A549 treated with ZK216348 at 1 μM for 4 hours (cell line): ENCODE data around the gene CDX4. TPM values are rescaled to one million over a fixed set of nuclear protein-coding genes. Genes with fewer than 3 reads are reported as not detected.

ENCODE experiments used
- total RNA-seq: library from RNA; stranded (reverse); fragments of 200-300 nt; extraction: Qiagen RNA extraction; gene quantifications from 5 replicates; pipeline ENCODE4 v1.2.3, GENCODE V29; 2022; ENCODE audit warnings: low read depth

Gene CDX4, protein sequence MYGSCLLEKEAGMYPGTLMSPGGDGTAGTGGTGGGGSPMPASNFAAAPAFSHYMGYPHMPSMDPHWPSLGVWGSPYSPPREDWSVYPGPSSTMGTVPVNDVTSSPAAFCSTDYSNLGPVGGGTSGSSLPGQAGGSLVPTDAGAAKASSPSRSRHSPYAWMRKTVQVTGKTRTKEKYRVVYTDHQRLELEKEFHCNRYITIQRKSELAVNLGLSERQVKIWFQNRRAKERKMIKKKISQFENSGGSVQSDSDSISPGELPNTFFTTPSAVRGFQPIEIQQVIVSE
- total RNA-seq, result not detected in 5 replicates

GRCh38 chrX:73446831-73447230 is at the start of gene CDX4:
CDX4 (plus strand) TSS chrX:73447053; CDS start chrX:73447254, 201 bp downstream.

Other genes with a start within 250 kb of the CDX4 start
- 0.73 to 1.7 TPM (median 1.0 TPM) in 5 replicates for gene NAP1L2, start 232.2 kb upstream of the CDX4 start, total RNA-seq
- gene CHIC1, start 116.1 kb downstream of the CDX4 start, total RNA-seq, result 3.9 to 6.3 TPM (median 4.2 TPM) in 5 replicates